GM19455 (cell line): ENCODE data around the gene CHIC1.
"Not testable (repeated sequence)": the region's sequence is repeated elsewhere in the genome, so short reads cannot be mapped to it uniquely, and the experiment has no call there.

Source experiments
- ATAC-seq: cut with Tn5 transposase; IDR thresholded peaks from one replicate; pipeline ENCODE4 v1.9.1; 2021; ENCODE audit not compliant: unreplicated experiment

Gene CHIC1

DNA sequence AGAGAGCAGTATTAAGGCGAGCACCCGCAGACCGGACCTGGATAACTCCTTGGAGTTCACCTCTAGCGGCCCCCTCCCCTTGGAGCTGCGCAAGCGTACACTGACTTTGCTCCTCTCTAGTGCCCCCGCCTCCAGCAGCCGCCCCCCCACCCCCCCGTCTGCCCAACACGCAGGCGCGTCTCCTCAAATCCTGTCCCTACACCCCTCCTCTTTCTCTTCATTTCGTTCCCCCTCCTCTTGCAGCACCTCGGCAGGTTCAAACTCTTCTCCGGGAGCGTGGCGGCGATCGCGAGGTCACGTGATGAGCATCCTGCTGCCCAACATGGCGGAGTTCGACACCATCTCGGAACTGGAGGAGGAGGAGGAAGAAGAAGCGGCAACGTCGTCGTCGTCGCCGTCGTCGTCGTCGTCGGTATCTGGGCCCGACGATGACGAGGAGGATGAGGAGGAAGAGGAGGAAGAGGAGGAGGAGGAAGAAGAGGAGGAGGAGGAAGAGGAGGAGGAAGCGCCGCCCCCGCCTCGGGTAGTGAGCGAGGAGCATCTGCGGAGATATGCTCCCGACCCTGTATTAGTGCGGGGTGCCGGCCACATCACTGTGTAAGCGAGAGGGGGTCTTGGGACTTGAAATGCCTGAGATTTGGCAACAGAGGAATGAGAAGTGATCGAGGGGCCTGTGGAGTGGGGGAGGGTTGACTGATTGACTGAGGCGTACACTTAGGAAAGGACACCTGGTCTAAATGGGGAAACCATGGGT lies at the start of gene CHIC1:
Gene CHIC1, plus strand, starts transcription at position 214 of the 754 bp plus-strand sequence. Its CDS starts 88 bp downstream, at position 302.
- ATAC-seq: peak; percentile 49

DNA sequence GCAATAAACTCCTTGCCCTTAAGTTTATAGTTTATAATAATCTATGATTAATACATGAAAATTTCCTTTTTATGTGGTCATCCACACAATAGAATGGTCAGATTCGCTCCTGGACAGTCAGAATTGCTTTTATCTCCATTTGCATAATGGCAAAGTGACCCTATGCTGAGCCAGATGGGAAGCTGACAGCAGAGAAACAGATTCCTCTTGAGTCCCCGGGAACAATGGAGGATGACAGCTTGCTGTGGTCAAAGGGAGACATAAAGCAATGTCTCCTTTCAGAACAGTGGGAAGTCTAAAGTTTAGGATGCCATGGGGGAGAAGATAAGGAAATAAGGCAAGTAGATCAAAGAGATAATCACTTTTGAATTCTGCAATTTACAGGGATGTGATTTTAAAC lies 40.2 kb upstream of the CHIC1 start:
- ATAC-seq: not testable (repeated sequence)

DNA sequence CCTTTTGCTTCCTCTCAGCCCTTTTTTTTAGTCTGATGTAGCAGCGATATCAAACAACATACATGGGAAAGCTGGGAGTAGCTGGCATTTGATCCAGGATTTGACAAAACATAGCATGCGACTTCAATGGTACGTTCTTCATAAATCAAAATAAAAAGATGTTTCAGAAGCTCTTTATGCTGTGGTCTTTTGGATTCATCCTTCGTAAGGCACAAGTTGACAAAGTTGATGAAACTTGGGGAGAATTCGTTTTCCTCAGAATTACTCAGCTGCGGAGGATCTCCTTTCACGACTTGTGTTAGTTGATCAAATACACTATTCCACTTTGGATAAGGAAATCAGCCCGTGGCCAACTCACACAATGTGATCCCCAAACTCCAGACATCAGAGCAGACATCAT lies 38.1 kb upstream of the CHIC1 start:
- no peak for ATAC-seq

DNA sequence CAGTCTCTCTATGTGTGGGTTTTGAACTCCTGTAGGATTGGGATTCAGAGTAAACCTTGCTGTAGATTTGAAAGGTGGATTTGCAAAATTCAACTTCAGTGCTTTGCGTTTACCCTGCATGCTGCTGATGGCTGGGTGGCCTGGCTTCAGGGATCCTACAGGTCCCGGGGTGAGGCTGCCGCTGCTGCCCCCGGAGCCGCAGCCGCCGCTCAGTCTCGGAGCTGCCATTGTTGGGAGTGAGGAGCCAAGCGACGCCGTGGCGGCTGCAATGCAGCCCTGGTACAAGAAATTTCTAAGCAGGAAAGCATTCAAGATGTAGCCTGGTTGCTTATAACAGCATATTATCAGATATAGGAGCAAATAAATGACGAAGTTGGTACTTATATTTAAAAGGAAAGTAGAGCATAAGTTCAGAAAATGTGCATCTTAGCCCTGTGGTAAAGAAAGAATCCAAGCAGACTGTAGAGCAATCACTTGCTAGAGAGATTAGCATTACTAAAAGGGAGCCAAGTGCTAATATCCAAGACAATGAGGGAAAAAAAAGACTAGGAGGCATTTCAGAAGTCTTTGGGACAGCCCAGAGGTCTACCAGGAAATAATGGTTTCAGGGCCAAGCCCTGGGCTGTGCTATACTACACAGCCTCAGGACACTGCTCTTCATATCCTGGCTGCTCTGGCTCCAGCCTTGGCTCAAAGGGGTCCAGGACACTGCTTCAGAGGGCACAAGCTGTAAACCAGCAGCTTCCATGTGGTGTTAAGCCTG lies 36.9 kb upstream of the CHIC1 start:
- ATAC-seq: no peak

DNA sequence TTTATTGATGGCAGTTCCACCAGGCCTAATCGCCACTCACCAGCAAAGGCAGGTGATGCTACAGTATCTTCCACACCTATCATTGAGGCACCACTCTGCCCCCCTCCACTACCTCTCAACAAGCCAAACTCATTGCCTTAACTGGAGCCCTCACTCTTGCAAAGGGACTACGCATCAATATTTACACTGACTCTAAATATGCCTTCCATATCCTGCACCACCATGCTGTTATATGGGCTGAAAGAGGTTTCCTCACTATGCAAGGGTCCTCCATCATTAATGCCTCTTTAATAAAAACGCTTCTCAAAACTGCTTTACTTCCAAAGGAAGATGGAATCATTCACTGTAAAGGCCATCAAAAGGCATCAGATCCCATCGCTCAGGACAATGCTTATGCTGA lies 31.3 kb upstream of the CHIC1 start:
- ATAC-seq: not testable (repeated sequence)

DNA sequence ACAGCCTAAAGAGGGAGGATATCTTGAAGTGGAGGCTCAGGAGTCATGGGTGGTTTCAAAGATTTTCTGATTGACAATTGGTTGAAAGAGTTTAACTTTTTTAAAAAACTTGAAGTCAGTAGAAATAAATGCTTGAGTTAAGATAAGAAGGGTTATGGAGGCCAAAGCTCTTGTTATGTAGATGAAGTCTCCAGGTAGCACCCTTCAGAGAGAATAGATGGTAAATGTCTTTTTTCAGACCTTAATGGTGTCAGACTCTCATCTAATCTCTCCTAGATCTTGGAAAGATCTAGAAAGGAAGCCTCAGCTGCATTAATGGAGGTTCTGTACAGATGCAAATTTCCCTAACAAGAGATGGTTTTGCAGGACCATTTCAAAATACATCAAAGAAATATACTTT lies 6.8 kb upstream of the CHIC1 start:
- no peak for ATAC-seq

DNA sequence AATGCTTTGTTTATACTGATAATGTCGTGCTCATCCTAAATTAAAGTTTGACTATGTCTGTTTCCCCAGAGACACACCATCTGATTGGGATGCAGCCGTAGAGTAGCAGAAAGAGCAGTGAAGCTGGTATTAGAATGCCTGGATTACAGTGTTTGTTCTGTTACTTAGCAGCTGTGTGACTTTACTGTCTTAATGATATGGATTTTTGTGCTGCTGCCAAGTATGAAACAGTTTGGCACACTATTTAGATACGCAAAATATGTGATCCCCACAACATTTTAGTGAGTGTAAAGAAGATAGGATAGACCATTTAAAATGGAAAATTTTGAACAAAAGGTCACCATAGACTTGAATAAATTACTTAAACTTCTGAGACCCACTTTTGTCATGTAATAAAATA lies 1.2 kb upstream of the CHIC1 start:
- ATAC-seq: no peak

DNA sequence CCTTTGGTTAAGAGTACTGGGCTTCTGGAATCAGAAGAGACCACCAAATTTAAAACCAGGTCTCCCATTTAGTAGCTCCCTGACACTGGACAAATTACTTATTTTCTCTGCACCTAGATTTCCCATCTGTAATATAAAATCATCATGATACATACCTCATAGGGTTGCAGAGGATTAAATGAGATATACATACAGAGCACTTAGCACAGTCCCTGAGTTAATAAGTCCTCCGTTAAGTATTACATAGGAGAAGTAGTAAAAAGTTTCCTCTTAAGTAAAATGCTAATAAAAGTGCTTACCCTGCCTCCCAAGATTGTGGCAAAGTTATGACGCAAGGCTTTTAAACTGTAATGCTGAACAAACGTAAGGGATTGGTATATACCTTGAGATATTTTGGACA lies 539 bp upstream of the CHIC1 start:
- peak; percentile 12 for ATAC-seq

DNA sequence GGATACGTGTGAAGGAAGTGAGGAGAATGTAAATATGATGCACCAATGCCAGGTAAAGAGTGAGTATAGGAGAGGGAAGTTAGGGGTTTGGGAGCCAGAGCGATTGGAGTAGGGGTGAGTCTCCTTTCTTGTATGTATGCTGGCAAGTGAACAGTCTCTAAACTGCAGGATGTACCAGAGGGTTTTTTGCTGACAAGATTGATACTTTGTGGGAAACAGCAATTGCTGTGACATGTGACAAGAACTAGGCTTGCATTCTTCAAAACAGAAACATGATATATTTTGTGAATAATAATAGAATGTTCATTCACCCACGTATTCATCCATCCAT lies 706 bp downstream of the CHIC1 start:
- ATAC-seq: peak; percentile 53

DNA sequence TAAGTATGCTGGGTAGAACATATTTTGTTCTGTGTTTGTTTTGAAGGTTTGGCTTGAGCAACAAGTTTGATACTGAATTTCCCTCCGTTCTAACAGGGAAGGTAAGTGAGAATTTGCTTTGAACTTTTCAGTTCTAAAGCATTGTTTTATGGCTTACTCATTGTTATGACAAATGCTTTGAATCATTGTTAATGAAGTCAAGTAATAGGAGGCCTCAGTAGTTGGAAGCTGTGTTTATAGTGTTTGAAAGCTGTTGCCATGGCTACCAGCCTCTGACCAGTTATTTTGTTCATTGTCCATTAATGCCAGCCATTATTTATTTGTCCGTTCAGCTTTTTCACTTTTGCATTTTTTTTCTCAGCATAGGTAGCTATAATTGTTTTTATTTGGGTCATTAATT lies 14.4 kb downstream of the CHIC1 start:
- no peak for ATAC-seq

DNA sequence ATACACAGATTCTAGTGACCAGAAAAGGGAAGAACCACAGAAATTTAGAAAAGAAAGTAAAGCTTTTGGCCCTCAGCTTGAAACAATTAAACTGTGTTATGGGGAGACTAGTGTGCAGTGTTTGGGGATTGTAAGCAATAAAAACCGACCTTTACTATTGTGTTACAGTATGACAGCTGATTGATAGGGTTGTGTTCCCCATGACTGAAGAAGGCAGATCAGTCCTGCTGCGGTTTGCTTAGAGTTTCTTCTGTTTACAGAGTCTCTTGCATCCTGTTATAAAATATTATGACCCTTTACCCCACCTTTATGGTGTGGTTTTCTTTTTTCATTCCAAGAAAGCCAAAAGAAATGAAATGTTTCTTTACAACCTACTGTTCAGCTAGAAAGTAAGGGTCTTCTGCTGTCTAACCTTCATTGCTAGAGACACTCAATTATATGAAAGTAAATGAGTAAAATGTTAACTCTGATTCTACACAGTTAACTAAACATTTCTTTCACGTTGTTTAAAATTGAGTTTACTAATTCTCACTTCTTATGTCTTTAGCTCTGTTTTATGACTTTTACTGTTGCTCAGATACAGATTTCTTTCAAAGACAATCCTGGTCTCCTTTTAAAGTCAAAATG lies 18.1 kb downstream of the CHIC1 start:
- ATAC-seq: no peak

DNA sequence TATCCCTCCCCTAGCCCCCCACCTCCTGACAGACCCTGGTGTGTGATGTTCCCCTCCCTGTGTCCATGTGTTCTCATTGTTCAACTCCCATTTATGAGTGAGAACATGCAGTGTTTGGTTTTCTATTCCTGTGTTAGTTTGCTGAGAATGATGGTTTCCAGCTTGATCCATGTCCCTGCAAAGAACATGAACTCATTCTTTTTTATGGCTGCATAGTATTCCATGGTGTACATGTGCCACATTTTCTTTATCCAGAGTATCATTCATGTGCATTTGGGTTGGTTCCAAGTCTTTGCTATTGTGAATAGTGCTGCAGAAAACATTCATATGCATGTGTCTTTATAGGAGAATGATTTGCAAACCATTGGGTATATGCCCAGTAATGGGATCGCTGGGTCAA lies 34.8 kb downstream of the CHIC1 start:
- not testable (repeated sequence) for ATAC-seq

DNA sequence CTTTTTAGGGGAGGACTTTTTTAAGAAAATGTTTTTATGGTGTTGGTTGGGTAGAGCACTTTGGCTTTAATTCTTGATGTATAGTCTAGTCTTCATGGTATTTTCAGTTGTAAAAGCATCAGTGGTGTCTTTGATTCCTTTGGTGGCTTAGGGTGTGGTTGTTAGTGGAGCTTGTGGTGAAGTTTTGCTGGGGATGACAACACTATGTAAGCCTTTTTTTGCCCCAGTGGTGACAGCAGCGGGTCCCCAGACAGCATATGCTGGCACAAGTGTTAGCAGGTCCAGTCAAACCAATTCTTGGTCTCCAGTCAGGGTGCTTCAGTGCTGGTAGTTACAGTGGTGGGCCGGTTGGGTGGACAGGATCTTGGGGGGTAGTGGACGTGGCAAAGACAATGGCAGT lies 52.0 kb downstream of the CHIC1 start:
- no peak for ATAC-seq

DNA sequence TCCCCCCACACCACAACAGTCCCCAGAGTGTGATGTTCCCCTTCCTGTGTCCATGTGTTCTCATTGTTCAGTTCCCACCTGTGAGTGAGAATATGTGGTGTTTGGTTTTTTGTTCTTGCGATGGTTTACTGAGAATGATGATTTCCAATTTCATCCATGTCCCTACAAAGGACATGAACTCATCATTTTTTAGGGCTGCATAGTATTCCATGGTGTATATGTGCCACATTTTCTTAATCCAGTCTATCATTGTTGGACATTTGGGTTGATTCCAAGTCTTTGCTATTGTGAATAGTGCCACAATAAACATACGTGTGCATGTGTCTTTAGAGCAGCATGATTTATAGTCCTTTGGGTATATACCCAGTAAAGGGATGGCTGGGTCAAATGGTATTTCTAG lies 78.7 kb downstream of the CHIC1 start:
- not testable (repeated sequence) for ATAC-seq

DNA sequence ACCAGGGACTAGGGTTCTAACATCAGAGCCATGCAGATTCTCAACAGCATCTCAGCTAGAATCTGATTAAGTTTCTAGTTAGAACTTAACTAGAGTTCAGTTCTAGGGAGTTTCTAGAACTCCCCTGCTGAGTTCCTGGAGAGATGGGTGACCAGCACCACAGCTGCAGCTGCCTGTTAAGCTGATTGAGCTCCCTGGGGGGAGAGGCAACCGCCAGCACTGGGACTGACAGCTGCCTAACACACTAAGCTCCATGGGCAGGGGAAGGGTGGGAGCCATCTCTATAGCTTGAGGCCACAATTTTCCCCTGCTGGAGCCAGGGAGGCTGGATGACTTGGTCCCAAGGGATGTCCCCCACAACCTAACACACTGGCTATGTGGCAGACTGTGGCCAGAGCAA lies 84.2 kb downstream of the CHIC1 start:
- ATAC-seq: no peak

DNA sequence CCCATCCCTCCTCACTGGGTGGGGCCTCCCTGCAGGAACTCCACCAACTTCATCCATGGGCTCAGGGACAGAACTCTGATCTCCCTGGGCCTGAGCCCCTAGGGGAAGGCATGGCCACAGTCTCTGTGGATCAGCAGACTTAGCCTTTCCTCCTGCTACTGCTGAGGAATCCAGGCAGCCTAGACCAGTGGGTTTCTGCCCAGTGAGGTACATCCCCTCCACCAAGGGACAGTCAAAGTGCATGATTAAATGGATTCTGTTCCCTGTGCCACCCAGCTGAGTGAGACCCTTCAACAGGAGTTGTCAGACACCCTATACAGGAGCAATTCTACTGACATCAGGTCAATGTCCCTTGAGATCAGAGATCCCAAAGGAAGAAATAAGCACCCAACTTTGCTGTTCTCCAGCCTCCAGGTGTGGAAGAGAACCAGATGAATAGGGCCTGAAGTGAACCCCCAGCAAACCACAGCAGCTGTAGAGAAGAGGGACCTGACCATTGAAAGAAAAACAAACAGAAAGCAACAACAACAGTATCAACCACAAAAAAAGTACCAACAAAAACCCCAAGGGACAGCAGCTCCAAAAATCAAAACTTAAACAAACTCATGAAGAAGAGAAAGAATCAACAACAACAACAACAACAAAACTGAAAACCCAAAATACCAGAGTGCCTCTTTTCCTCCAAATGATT lies 84.8 kb downstream of the CHIC1 start:
- peak; percentile 71 for ATAC-seq

DNA sequence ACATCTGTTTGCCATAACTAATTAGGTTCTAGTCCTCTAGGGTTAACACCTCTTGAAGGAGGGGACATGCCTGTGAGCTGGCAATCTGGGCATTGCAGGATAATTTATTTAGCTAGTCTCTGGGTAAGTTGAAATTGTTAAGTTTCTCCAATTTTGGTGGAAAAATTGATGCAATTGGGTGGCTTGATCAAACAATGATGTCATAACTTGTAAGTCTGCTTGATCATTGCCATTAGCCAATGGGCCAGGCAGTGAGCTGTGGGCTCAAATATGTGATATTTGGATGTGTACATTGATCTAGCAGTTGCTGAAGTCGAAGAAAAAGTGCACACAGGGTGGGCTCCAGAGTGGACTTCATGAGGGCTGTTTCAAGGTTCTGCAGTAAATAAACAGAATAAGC lies 98.3 kb downstream of the CHIC1 start:
- not testable (repeated sequence) for ATAC-seq

DNA sequence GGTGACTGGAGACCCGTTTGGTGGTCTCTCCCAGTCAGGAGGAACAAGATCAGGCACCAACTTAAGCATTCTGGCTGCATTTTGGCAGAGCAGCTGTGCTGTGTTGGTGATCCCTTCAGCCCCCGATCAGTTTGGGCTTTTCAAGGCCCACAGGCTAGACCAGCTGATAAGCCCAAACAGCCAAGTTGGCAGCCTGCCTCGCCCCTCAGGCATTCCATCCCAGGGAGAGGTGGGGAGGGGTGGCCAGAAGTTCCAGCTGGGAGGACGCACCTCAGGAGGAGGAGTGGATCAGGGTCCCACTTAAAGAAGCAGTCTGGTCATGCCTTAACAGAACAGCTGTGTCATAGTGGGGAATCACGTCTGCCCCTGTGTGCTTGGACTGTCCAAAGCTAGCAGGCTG lies 105.8 kb downstream of the CHIC1 start:
- ATAC-seq: no peak

DNA sequence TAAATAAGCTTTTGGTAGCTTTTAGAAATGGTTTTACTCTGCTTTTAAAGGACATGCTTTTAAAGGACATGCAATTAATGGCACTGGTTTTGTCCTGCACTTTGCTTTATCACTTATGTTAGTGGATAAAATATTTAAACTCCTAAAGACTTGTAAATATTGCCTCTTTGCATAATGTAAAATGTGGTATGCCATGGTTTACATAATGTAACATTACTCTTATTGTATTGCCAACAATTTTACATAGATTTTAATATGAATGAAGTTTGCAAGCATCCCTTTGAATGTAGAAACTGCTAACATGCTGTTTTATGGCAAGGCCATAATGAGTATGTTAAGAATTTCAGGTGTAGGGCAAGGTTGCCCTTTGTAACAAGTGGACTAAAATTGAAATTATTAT lies 118.4 kb downstream of the CHIC1 start:
- ATAC-seq: no peak

DNA sequence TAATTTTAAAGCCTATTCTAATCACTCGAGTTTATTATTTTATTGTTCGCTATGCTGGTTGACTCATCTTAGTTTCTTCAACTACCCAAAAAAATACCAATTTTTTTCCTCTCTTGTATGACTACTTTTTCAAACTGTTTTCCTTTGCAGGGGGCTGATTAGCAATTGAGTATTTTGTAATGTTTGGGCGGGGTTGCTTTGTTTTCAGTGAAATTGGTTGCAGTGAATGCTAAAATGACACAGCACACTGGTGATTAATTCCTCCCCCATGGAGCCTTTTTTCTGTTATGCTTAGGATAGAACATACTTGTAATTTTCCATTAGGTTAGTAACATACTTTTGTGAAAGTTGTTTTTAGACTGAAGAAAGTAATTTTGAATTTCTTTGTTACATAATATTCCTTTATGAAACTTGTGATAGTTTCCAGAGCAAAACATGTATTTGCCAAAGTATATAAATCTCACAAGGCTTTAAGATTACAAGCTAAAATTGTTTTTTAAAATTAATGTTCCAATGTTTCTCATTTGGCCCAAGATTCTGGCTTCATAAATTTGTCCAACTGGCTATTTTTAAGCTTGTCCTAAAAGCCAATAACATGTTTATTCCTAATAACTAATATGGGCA lies 120.4 kb downstream of the CHIC1 start:
- no peak for ATAC-seq

DNA sequence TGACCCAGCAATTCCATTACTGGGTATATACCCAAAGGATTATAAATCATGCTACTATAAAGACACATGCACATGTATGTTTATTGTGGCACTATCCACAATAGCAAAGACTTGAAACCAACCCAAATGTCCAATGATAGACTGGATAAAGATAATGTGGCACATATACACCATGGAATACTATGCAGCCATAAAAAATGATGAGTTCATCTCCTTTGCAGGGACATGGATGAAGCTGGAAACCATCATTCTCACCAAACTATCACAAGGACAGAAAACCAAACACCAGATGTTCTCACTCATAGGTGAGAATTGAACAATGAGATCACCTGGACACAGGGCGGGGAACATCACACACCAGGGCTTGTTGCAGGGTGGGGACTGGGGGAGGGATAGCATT lies 144.0 kb downstream of the CHIC1 start:
- not testable (repeated sequence) for ATAC-seq
